SH-SY5Y (cell line): ENCODE measurements around the gene RBP7.

Source experiments
- GATA2 ChIP-seq: IDR thresholded peaks from 2 replicates; pipeline ENCODE4 v1.6.1; 2011; ENCODE audit warnings: mild to moderate bottlenecking, low read depth, low read length
- GATA3 ChIP-seq: IDR thresholded peaks from 2 replicates; pipeline ENCODE4 v1.6.1; 2011; ENCODE audit warnings: low read depth, mild to moderate bottlenecking, low read length, moderate library complexity

DNA sequence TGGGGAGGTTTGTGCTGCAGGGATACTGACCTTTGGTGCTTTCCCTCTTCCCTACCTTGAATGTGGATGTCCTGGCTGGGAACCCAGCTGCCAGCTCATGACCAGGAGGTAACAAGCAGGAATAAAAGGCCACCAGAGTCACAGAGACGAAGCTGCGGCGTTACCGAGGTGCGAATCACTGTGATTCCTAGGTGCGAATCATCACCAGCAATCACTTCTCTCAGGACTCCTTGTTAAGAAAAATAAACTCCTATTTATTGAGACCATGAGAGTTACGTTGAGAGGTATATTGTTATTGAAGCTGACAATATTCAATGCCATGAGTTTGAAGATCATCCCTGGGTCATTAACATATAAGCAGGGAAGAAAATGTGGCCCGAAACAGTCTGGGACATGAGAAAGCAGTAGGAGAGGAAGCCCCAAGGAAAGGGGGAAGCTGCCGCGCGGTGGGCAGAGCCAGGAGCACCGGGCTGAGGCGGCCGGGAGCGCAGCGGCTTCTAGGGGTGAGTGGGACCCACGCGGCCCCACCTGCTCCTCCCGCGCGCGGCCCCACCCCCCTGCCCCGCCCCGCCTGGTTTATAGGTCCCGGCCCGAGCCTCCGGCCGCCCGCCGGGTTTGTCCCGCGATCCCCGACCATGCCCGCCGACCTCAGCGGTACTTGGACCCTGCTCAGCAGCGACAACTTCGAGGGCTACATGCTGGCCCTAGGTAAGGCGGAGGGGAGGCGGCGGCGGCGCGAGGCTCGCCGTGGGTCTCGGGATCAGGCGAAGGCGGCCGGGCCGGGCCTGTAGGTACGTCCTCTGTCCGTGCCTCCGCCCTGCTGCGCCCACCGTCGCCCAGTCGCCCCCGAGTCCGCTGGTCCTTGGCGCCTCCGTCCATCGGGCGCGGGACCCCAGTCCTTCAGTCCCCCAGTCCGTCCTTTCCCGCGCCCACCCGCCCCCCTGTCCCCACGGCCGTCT is at the start of gene RBP7:
- TF ChIP-seq GATA2: no peak
- no peak for TF ChIP-seq GATA3
